IMR-90 (cell line): ENCODE results near the gene RSRC1. TPM values are rescaled to one million over a fixed set of nuclear protein-coding genes. Genes with fewer than 3 reads are reported as not detected.

ENCODE experiments used
- ATAC-seq: fragments of 200-7000 bp; cut with Tn5 transposase; 2 replicates; pipeline ENCODE4 v1.9.1; 2020; ENCODE audit warnings: low read depth, mild to moderate bottlenecking, moderate library complexity
- BruUV-seq: library from RNA; stranded (reverse); fragments of 400-500 nt; replicated peaks from 2 replicates; lab custom pipeline; 2021; lab: Mats Ljungman, UMichigan
- CTCF ChIA-PET: fragments of 300-600 bp; formaldehyde crosslinking; extraction: SDS; loops from one replicate; lab custom pipeline; 2021; ENCODE audit warnings: antibody characterized with exemption; lab: Yijun Ruan, JAX
- POLR2A ChIA-PET: fragments of 300-600 bp; sonication (Branson Sonifier 250); formaldehyde crosslinking; loops from one replicate; lab custom pipeline; 2022; ENCODE audit warnings: antibody characterized with exemption; ENCODE audit not compliant: unreplicated experiment; lab: Charles Lee
- DNase-seq: peaks from one replicate; pipeline ENCODE4 v3.0.0; 2013
- H2AFZ ChIP-seq: replicated peaks from 2 replicates; pipeline ENCODE3; 2013; ENCODE audit warnings: low read length, mild to moderate bottlenecking; ENCODE audit not compliant: poor library complexity
- H2AK5ac ChIP-seq: 2 replicates; pipeline ENCODE4 v1.6.1; 2013; ENCODE audit warnings: low read depth, low read length, inconsistent platforms
- H2AK9ac ChIP-seq: replicated peaks from 2 replicates; pipeline ENCODE3; 2013; ENCODE audit warnings: mild to moderate bottlenecking, low read depth, low read length, moderate library complexity; ENCODE audit not compliant: poor library complexity
- H2BK120ac ChIP-seq: 2 replicates; pipeline ENCODE4 v1.6.1; 2013; ENCODE audit warnings: low read depth, low read length, inconsistent platforms
- H2BK15ac ChIP-seq: 3 replicates; pipeline ENCODE4 v1.6.1; 2013; ENCODE audit warnings: low read depth, low read length, inconsistent platforms
- H2BK20ac ChIP-seq: 2 replicates; pipeline ENCODE4 v1.6.1; 2013; ENCODE audit warnings: low read depth, mild to moderate bottlenecking, inconsistent platforms, low read length, moderate library complexity
- H2BK5ac ChIP-seq: 2 replicates; pipeline ENCODE4 v1.6.1; 2013; ENCODE audit warnings: mild to moderate bottlenecking, low read depth, low read length, inconsistent platforms; ENCODE audit not compliant: poor library complexity, severe bottlenecking
- H3K14ac ChIP-seq: replicated peaks from 2 replicates; pipeline ENCODE4 v1.6.1; 2013; ENCODE audit warnings: low read depth, low read length, inconsistent platforms
- H3K18ac ChIP-seq: 2 replicates; pipeline ENCODE4 v1.6.1; 2013; ENCODE audit warnings: low read depth, low read length, control low read depth
- H3K23ac ChIP-seq: 2 replicates; pipeline ENCODE4 v1.6.1; 2013; ENCODE audit warnings: low read depth, low read length, inconsistent platforms
- H3K27ac ChIP-seq: 2 replicates; pipeline ENCODE4 v1.5.1; 2013; ENCODE audit warnings: mild to moderate bottlenecking, control low read depth, low read length; ENCODE audit not compliant: insufficient read depth
- H3K27me3 ChIP-seq: 2 replicates; pipeline ENCODE4 v1.6.1; 2013; ENCODE audit warnings: low read length; ENCODE audit not compliant: control insufficient read depth, insufficient read depth
- H3K36me3 ChIP-seq: 2 replicates; pipeline ENCODE4 v1.6.1; 2013; ENCODE audit warnings: low read length, mixed read lengths; ENCODE audit not compliant: control insufficient read depth, insufficient read depth
- H3K4ac ChIP-seq: 2 replicates; pipeline ENCODE4 v1.6.1; 2013; ENCODE audit warnings: low read depth, low read length, inconsistent platforms
- H3K4me1 ChIP-seq: 2 replicates; pipeline ENCODE4 v1.6.1; 2013; ENCODE audit warnings: low read length, mixed read lengths; ENCODE audit not compliant: control insufficient read depth, insufficient read depth
- H3K4me2 ChIP-seq: 2 replicates; pipeline ENCODE4 v1.6.1; 2013; ENCODE audit warnings: low read depth, mild to moderate bottlenecking, control low read depth, low read length, moderate library complexity
- H3K4me3 ChIP-seq: 2 replicates; pipeline ENCODE4 v1.5.1; 2013; ENCODE audit warnings: low read depth, mild to moderate bottlenecking, control low read depth, low read length, moderate library complexity; ENCODE audit not compliant: insufficient read depth
- H3K56ac ChIP-seq: 2 replicates; pipeline ENCODE4 v1.6.1; 2013; ENCODE audit warnings: low read length, inconsistent platforms; ENCODE audit not compliant: insufficient read depth; ENCODE audit errors: extremely low read depth
- H3K79me1 ChIP-seq, 2 experiments: 2 replicates each; pipeline ENCODE4 v1.6.1; 2013; ENCODE audit warnings: low read length in 2 of 2, inconsistent platforms in 1 of 2, low read depth in 1 of 2
- H3K9ac ChIP-seq: 2 replicates; pipeline ENCODE4 v1.6.1; 2013; ENCODE audit warnings: low read depth, low read length, control low read depth
- H3K9me1 ChIP-seq: 2 replicates; pipeline ENCODE4 v1.6.1; 2013; ENCODE audit warnings: low read length, inconsistent platforms; ENCODE audit not compliant: insufficient read depth
- H3K9me3 ChIP-seq: 2 replicates; pipeline ENCODE4 v1.6.1; 2013; ENCODE audit warnings: low read length; ENCODE audit not compliant: control insufficient read depth, insufficient read depth
- H4K20me1 ChIP-seq: 2 replicates; pipeline ENCODE4 v1.6.1; 2013; ENCODE audit warnings: low read length, inconsistent platforms; ENCODE audit not compliant: insufficient read depth
- H4K5ac ChIP-seq: 2 replicates; pipeline ENCODE4 v1.6.1; 2013; ENCODE audit warnings: mild to moderate bottlenecking, low read depth, low read length, control low read depth
- H4K8ac ChIP-seq, 2 experiments: 2 replicates each; pipeline ENCODE4 v1.6.1; 2013; ENCODE audit warnings: low read depth in 2 of 2, low read length in 2 of 2, control low read depth in 1 of 2, inconsistent platforms in 1 of 2
- H4K91ac ChIP-seq: 2 replicates; pipeline ENCODE4 v1.6.1; 2013; ENCODE audit warnings: low read depth, low read length, inconsistent platforms; ENCODE audit not compliant: insufficient read depth
- BHLHE40 ChIP-seq: fragments of 150-350 bp; IDR thresholded peaks from 2 replicates; pipeline ENCODE4 v1.6.1; 2016; ENCODE audit warnings: mild to moderate bottlenecking, low read depth, low read length
- CTCF ChIP-seq: conservative IDR thresholded peaks from 2 replicates; pipeline ENCODE4 v1.5.1; 2012; ENCODE audit warnings: mild to moderate bottlenecking, low read depth, low read length, improper control_type of control experiment
- ELK1 ChIP-seq: fragments of 150-350 bp; IDR thresholded peaks from 2 replicates; pipeline ENCODE4 v1.6.1; 2016; ENCODE audit warnings: low read depth, mild to moderate bottlenecking, low read length, moderate library complexity, borderline replicate concordance
- FOS ChIP-seq: fragments of 150-350 bp; IDR thresholded peaks from 2 replicates; pipeline ENCODE4 v1.6.1; 2016; ENCODE audit warnings: low read depth, low read length
- MAFK ChIP-seq: IDR thresholded peaks from 2 replicates; pipeline ENCODE4 v1.6.1; 2012; ENCODE audit warnings: low read depth, low read length, improper control_type of control experiment
- MAZ ChIP-seq: IDR thresholded peaks from 2 replicates; pipeline ENCODE4 v1.6.1; 2012; ENCODE audit warnings: low read depth, mild to moderate bottlenecking, low read length, improper control_type of control experiment, moderate library complexity, borderline replicate concordance
- MXI1 ChIP-seq: IDR thresholded peaks from 2 replicates; pipeline ENCODE4 v1.6.1; 2012; ENCODE audit warnings: low read depth, mild to moderate bottlenecking, low read length, moderate library complexity, borderline replicate concordance
- NFE2L2 ChIP-seq: fragments of 150-350 bp; IDR thresholded peaks from 2 replicates; pipeline ENCODE4 v1.6.1; 2016; ENCODE audit warnings: low read depth, mild to moderate bottlenecking, low read length
- RAD21 ChIP-seq: IDR thresholded peaks from 2 replicates; pipeline ENCODE4 v1.6.1; 2012; ENCODE audit warnings: low read length, improper control_type of control experiment
- RFX5 ChIP-seq: IDR thresholded peaks from 2 replicates; pipeline ENCODE4 v1.8.0; 2012; ENCODE audit warnings: low read depth, mild to moderate bottlenecking, low read length, moderate library complexity
- SMC3 ChIP-seq: fragments of 150-350 bp; IDR thresholded peaks from 2 replicates; pipeline ENCODE4 v1.6.1; 2016; ENCODE audit warnings: low read depth, mild to moderate bottlenecking, antibody characterized with exemption, low read length, moderate library complexity
- USF2 ChIP-seq: fragments of 150-350 bp; IDR thresholded peaks from 2 replicates; pipeline ENCODE4 v1.6.1; 2017; ENCODE audit warnings: mild to moderate bottlenecking, antibody characterized with exemption, low read length, low read depth
- WGBS, 2 experiments: methylation state at CpG; one replicate each; pipeline versions ENCODE4 v1.1.5 to v1.1.7; 2013; ENCODE audit warnings: missing lambda C conversion rate in 2 of 2; ENCODE audit not compliant: insufficient read length in 1 of 2; ENCODE audit errors: extremely low coverage in 2 of 2; 5-methylcytosine and 5-hydroxymethylcytosine counted together
- dilution Hi-C: fragments of 300-500 bp; cut with HindIII; formaldehyde crosslinking; loops from one replicate; pipeline ENCODE4 v1.14.3; 2018; ENCODE audit warnings: low sequenced_read_pairs; ENCODE audit not compliant: unreplicated experiment
- in situ Hi-C: fragments of 300-500 bp; cut with MboI; formaldehyde crosslinking; loops from 3 replicates; pipeline ENCODE4 v1.14.3; 2019; ENCODE audit warnings: low sequenced_read_pairs, inconsistent platforms, mixed read lengths
- intact Hi-C: fragments of 100-400 bp; cut with micrococcal nuclease; formaldehyde crosslinking; loops from 2 replicates; pipeline ENCODE4 v1.10.0; 2022
- polyA plus RNA-seq, 3 experiments: library from polyadenylated mRNA; depleted of rRNA; stranded (reverse); fragments of >200 nt; gene quantifications; 2 replicates each; pipeline ENCODE4 v1.2.3, GENCODE V29; 2012; ENCODE audit warnings: low replicate concordance in 1 of 3
- total RNA-seq: library from RNA; depleted of rRNA; stranded (reverse); fragments of >200 nt; gene quantifications from 2 replicates; pipeline ENCODE4 v1.2.3, GENCODE V29; 2012

Gene RSRC1
- total and polyA plus RNA-seq, 2 of the 4 experiments (the other 2 are of a cell fraction), result 3.8 to 41.8 TPM

- dilution Hi-C loops, result no loop called here
- CTCF ChIA-PET, result no interaction called here
These were observed 258.4 kb downstream of the RSRC1 start for GRCh38 chr3:158368271-158368670.

More at GRCh38 chr3:158368271-158368670, 258.4 kb downstream of the RSRC1 start:
- Histone ChIP-seq H4K20me1 (no peaks in the 10 kb centered on the region), H3K56ac (no peak overlapping the region), H2BK15ac (no peak overlapping the region), H3K23ac (no peak overlapping the region), H3K18ac (no peak overlapping the region), H2BK120ac (no peak overlapping the region), H3K36me3 (no peaks in the 10 kb centered on the region), H2BK5ac (no peak overlapping the region), H2AFZ (no peak overlapping the region), H4K8ac (no peak overlapping the region), H3K4me1 (no peaks in the 10 kb centered on the region), H3K4me2 (no peak overlapping the region), H3K27ac (no peak overlapping the region), H3K9ac (no peak overlapping the region), H4K5ac (no peak overlapping the region), H2AK5ac (no peak overlapping the region), H3K4me3 (no peak overlapping the region), H3K9me3 (no peaks in the 10 kb centered on the region), H3K14ac (no peak overlapping the region; the same call in 1 of the 2 replicates), H3K4ac (no peak overlapping the region), H2AK9ac (peak overlapping the region; percentile 82), H3K9me1 (no peaks in the 10 kb centered on the region), H2BK20ac (no peak overlapping the region), H3K27me3 (no peaks in the 10 kb centered on the region), H3K79me1 (no peaks in the 10 kb centered on the region), H4K91ac (no peak overlapping the region)
- POLR2A ChIA-PET, result no interaction called here
- DNase-seq (no peak), ATAC-seq (no peak)
- intact Hi-C loops, result no loop called here
- TF ChIP-seq RAD21, result no peak
- no peak for TF ChIP-seq ELK1
- no peak for TF ChIP-seq RFX5
- no peak for TF ChIP-seq USF2
- TF ChIP-seq FOS, result no peak
- TF ChIP-seq NFE2L2, result no peak
- no peak for TF ChIP-seq SMC3
- TF ChIP-seq CTCF, result no peak
- no peak for TF ChIP-seq MXI1
- no peak for TF ChIP-seq MAZ
- TF ChIP-seq BHLHE40, result no peak
- no peak for TF ChIP-seq MAFK
- WGBS, 2 experiments, result no CpG with 5 or more reads among the region's 2 CpGs
- in situ Hi-C loops, result no loop called here
- no TSS peak for BruUV-seq
